Spleen (tissue), 11 donors: ENCODE data around the gene SAMD3. TPM values are rescaled to one million over a fixed set of nuclear protein-coding genes. Genes with fewer than 3 reads are reported as not detected.
"Not testable (repeated sequence)": the region's sequence is repeated elsewhere in the genome, so short reads cannot be mapped to it uniquely, and the experiment has no call there.

ENCODE experiments used
- DNase-seq: peaks from one replicate; pipeline ENCODE4 v3.0.0-alpha.2; 2020
- H3K27ac ChIP-seq, 8 donors: fragments of 200-600 bp; sonication (generic) in 7 of 8; 1 replicate in 4 of 8; 2 replicates in 4 of 8; pipeline versions ENCODE4 v1.5.0 to v1.8.0; 2016 to 2021; ENCODE audit warnings: inconsistent platforms in 4 of 8, mild to moderate bottlenecking in 4 of 8, moderate library complexity in 1 of 8
- H3K27me3 ChIP-seq, 7 donors: fragments of 200-600 bp; sonication (generic) in 6 of 7; replicated peaks in 1 of 7; 1 replicate in 4 of 7; 2 replicates in 3 of 7; pipeline versions ENCODE4 v1.5.0 to v1.8.0; 2016 to 2021; ENCODE audit warnings: inconsistent platforms in 3 of 7, mild to moderate bottlenecking in 1 of 7
- H3K36me3 ChIP-seq, 6 donors: fragments of 200-600 bp; sonication (generic) in 5 of 6; 1 replicate in 4 of 6; 2 replicates in 2 of 6; pipeline versions ENCODE4 v1.5.0 to v1.8.0; 2016 to 2021; ENCODE audit warnings: inconsistent platforms in 2 of 6
- H3K4me1 ChIP-seq, 6 donors: fragments of 200-600 bp; sonication (generic) in 5 of 6; 1 replicate in 3 of 6; 2 replicates in 3 of 6; pipeline versions ENCODE4 v1.5.0 to v1.8.0; 2016 to 2021; ENCODE audit warnings: inconsistent platforms in 3 of 6
- H3K4me3 ChIP-seq, 8 donors: fragments of 200-600 bp; sonication (generic) in 7 of 8; 1 replicate in 4 of 8; 2 replicates in 4 of 8; pipeline versions ENCODE4 v1.5.0 to v1.8.0; 2016 to 2021; ENCODE audit warnings: inconsistent platforms in 4 of 8, mild to moderate bottlenecking in 4 of 8, moderate library complexity in 2 of 8
- H3K9me3 ChIP-seq, 8 donors: fragments of 200-600 bp; sonication (generic) in 7 of 8; 1 replicate in 4 of 8; 2 replicates in 4 of 8; pipeline versions ENCODE4 v1.5.0 to v1.8.0; 2016 to 2021; ENCODE audit warnings: inconsistent platforms in 4 of 8
- POLR2A ChIP-seq, 3 donors: fragments of 450-650 bp; IDR thresholded peaks; one replicate each; pipeline ENCODE4 v1.5.1; 2017; ENCODE audit warnings: antibody characterized with exemption in 3 of 3, mild to moderate bottlenecking in 1 of 3
- POLR2AphosphoS5 ChIP-seq, 3 donors: sonication (generic); formaldehyde crosslinking; IDR thresholded peaks; one replicate each; pipeline ENCODE4 v1.5.1; 2017; ENCODE audit warnings: antibody characterized with exemption in 3 of 3
- WGBS, 5 donors: extraction: QIAGEN DNeasy Blood & Tissue Kit in 3 of 5; methylation state at CpG; one replicate each; pipeline versions ENCODE4 v1.1.5 to v1.1.7; 2013 to 2018; 5-methylcytosine and 5-hydroxymethylcytosine counted together
- intact Hi-C: fragments of 100-400 bp; cut with DNase I; formaldehyde crosslinking; loops from one replicate; pipeline ENCODE4 v1.15.0; 2023; ENCODE audit warnings: low total_unique reads
- polyA plus RNA-seq, 3 donors: library from polyadenylated mRNA; stranded (reverse); fragments of 200-250 nt; gene quantifications; one replicate each; pipeline ENCODE4 v1.2.1, GENCODE V29; 2013
- total RNA-seq, 7 donors: library from RNA; depleted of rRNA in 3 of 7; stranded (reverse); fragments of >200 nt in 3 of 7; fragmentation: NEBNext Ultra II Directional in 4 of 7; extraction: Animal tissue kit (Norgen Biotek cat#: 25700) in 4 of 7; gene quantifications; one replicate each; pipeline versions ENCODE4 v1.1.0 to v1.2.1, GENCODE V29; 2016 to 2021
- TF ChIP-seq, protein P1 (sequence below), 11 experiments: fragments of 200-600 bp in 7 of 11; fragments of 450-650 bp in 4 of 11; sonication (generic) in 4 of 11; IDR thresholded peaks in 8 of 11; conservative IDR thresholded peaks in 3 of 11; 1 replicate in 7 of 11; 2 replicates in 4 of 11; pipeline versions ENCODE4 v1.4.0 to v1.8.0; 2016 to 2021; ENCODE audit warnings: antibody characterized with exemption in 11 of 11, inconsistent platforms in 4 of 11, mild to moderate bottlenecking in 1 of 11
- donor health status: healthy with polysubstance abuse.
- donor health status: DM: no; HTN: no; CAD: no; lungs with moderate emphysema.
- donor health status: DM: no; HTN: no; CAD: no.
- donor health status: Bipolar disorder and iron deficiency.
- donor health status: healthy.
- donor health status: DM: no; HTN: no; CAD: no.
- donor health status: DM: yes; HTN: yes; CAD: no.

Gene SAMD3
- total and polyA plus RNA-seq, 10 donors: 2.1 to 31.4 (median 15.3) TPM

DNA sequence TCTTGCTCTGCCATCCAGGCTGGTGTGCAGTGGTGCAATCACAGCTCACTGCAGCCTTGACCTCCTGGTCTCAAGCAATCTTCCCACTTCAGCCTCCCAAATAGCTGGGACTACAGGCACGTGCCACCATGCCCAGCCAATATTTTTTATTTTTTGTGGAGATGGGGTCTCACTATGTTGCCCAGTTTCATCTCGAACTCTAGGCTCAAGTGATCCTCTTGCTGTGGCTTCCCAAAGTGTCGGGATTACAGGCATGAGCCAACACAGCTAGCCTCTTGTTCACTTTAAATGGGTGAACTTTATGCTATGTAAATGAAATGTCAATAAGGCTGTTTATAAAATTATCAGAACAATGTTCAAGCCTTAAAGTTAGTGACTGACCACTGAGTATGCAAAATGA, 37.1 kb downstream of the SAMD3 start:
- TF ChIP-seq POLR2A (IDR thresholded peaks at IDR 0.05) (no peak), POLR2AphosphoS5 (IDR thresholded peaks at IDR 0.05) (no peak)
- TF ChIP-seq, protein P1, sequence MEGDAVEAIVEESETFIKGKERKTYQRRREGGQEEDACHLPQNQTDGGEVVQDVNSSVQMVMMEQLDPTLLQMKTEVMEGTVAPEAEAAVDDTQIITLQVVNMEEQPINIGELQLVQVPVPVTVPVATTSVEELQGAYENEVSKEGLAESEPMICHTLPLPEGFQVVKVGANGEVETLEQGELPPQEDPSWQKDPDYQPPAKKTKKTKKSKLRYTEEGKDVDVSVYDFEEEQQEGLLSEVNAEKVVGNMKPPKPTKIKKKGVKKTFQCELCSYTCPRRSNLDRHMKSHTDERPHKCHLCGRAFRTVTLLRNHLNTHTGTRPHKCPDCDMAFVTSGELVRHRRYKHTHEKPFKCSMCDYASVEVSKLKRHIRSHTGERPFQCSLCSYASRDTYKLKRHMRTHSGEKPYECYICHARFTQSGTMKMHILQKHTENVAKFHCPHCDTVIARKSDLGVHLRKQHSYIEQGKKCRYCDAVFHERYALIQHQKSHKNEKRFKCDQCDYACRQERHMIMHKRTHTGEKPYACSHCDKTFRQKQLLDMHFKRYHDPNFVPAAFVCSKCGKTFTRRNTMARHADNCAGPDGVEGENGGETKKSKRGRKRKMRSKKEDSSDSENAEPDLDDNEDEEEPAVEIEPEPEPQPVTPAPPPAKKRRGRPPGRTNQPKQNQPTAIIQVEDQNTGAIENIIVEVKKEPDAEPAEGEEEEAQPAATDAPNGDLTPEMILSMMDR (IDR thresholded peaks at IDR 0.05 in 8 of 11, conservative IDR thresholded peaks at IDR 0.05 in 3 of 11): no peak
- no peak overlapping the region for H3K4me3 ChIP-seq
- DNase-seq: no peak
- no peaks in the 10 kb centered on the region for H3K27me3 ChIP-seq
- 79 to 90% (median 90%) methylated on average over 3 of the region's 3 CpGs for WGBS, 5 donors
- H3K4me1 ChIP-seq: peaks cover 0 to 9% (median 3%) of the 10 kb centered on the region in 6 donors
- H3K27ac ChIP-seq: no peak overlapping the region
- intact Hi-C loops: no loop called here
- no peaks in the 10 kb centered on the region for H3K9me3 ChIP-seq
- H3K36me3 ChIP-seq: no peaks in the 10 kb centered on the region

DNA sequence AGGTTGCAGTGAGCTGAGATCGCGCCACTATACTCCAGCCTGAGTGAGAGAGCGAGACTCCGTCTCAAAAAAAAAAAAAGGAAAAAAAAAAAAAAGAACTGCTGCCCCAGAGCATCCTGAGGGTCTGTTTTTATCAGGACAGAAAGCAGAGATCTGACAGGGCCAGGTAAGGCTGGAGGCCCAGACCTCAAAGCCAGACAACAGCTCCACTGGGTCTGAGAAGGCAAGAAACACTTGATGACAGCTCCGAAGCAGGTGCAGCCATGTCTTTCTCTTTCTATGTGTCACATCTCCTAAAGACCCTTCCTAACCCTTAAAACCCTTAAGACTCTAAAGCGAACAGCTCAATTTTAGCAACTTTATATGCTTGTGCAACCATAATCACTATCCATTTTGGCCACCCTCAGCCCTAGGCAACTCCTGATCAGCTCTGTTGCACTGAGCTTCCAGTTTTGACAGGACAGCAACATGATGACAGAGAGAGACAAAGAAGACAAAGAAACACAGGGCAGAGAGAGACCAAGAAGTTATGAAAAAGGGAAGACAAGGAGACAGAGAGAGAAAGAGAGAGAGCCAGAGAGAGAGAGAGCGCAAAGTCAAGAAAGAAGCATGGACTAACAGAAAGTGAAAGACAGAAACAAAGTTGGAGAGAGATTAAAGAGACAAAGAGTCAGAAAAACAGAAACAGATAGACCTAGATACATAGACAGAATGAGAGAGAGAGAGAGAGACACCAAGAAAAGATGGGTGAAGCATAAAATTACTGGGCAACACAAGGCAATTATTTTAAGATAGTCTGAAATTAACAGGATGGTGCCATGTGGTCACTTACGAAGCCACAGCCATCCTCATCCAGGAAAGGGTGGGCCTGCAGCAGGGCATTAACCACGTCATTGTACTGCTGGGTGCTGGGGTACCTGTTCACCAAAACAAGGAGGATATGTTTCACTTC, 39.2 kb downstream of the SAMD3 start:
- 77 to 87% (median 79%) methylated on average over 9 of the region's 9 CpGs for WGBS, 5 donors
- intact Hi-C loops: no loop called here
- H3K27ac ChIP-seq: peak overlapping the region in 4 of 8 donors; percentile 32 to 81 (median 51)
- TF ChIP-seq POLR2A (IDR thresholded peaks at IDR 0.05): no peak
- peak in 1 of 3 donors; percentile 49 for TF ChIP-seq POLR2AphosphoS5 (IDR thresholded peaks at IDR 0.05)
- H3K9me3 ChIP-seq: no peaks in the 10 kb centered on the region
- no peaks in the 10 kb centered on the region for H3K27me3 ChIP-seq
- no peaks in the 10 kb centered on the region for H3K36me3 ChIP-seq
- H3K4me3 ChIP-seq: peak overlapping the region in 1 of 8 donors; percentile 13
- peaks cover 0 to 9% (median 3%) of the 10 kb centered on the region in 6 donors for H3K4me1 ChIP-seq
- DNase-seq: no peak

DNA sequence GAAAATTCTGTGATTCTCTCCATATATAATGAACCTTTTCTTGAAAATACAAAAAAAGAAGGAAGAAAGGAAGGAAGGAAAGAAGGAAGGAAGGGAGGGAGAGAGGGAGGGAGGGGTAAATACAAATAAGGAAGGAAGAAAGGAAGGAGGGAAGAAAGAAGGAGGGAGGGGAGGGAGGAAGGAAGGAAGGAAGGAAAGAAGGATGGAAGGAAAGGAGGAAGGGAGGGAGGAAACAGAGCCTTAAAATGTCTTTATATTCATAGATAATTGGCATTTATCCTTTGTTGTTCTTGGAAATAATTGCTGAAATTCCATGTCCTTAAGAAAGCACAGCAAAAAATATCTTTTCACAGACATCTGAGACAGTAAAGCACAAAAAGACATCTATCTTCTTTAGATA, 40.3 kb downstream of the SAMD3 start:
- Histone ChIP-seq H3K4me3 (no peak overlapping the region), H3K36me3 (no peaks in the 10 kb centered on the region), H3K27ac (peak overlapping the region in 1 of 8 donors; percentile 81), H3K4me1 (peaks cover 0 to 9% (median 3%) of the 10 kb centered on the region in 6 donors), H3K27me3 (no peaks in the 10 kb centered on the region), H3K9me3 (no peaks in the 10 kb centered on the region)
- intact Hi-C loops: no loop called here
- TF ChIP-seq POLR2A (IDR thresholded peaks at IDR 0.05): no peak
- no peak for DNase-seq

DNA sequence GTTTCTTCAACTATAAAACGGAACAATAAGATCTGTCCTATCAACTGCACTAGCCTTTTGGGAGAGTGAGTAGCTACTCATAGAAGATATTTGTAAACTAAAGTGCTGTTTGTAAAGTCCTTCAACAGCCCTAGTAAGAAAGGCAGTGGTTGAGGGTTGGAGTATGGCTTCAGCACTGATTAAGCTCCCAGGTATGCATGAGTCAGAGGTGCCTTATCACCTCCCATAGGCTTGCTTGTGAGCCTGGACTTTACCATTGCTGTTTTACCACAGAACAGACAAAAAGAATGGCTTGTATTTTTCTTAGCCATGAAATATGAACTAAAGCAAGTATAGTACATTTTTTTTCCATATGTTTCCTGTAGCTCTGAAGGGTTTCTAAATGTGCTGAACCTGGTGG, 44.1 kb downstream of the SAMD3 start:
- Histone ChIP-seq H3K4me3 (no peak overlapping the region), H3K9me3 (no peaks in the 10 kb centered on the region), H3K27ac (no peak overlapping the region), H3K36me3 (peaks cover 0 to 6% (median 0%) of the 10 kb centered on the region in 6 donors), H3K27me3 (no peaks in the 10 kb centered on the region), H3K4me1 (peaks cover 0 to 3% (median 0%) of the 10 kb centered on the region in 6 donors)
- WGBS, 5 donors: 89 to 100% (median 94%) methylated on average over 1 of the region's 1 CpG
- intact Hi-C loops: no loop called here
- TF ChIP-seq, protein P1 (IDR thresholded peaks at IDR 0.05 in 8 of 11, conservative IDR thresholded peaks at IDR 0.05 in 3 of 11): no peak
- TF ChIP-seq POLR2AphosphoS5 (IDR thresholded peaks at IDR 0.05): no peak
- TF ChIP-seq POLR2A (IDR thresholded peaks at IDR 0.05): no peak
- no peak for DNase-seq

DNA sequence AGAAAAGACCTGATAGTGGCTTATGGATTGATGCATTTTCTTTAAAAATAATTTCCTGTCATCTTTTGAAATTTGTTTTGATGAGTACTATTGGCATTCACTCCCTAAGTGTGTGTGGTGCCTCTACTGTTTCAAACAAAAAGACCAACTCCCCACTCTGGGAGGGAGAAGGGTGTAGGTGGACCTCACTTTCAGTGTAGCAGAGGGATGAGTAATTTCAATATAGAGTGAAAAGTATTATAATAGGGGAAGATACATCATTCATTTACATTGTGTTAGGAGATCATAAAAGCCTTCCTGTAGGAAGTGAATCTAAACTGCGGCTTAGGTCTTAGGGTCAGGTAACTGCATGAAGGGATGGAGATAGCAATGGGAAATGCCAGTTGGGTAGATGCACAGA, 46.4 kb downstream of the SAMD3 start:
- 81 to 97% (median 87%) methylated on average over 1 of the region's 1 CpG for WGBS, 5 donors
- Histone ChIP-seq H3K4me1 (no peaks in the 10 kb centered on the region), H3K36me3 (peaks cover 0 to 15% (median 0%) of the 10 kb centered on the region in 6 donors), H3K27me3 (no peaks in the 10 kb centered on the region), H3K4me3 (no peak overlapping the region), H3K27ac (no peak overlapping the region), H3K9me3 (peaks cover 0 to 16% (median 6%) of the 10 kb centered on the region in 8 donors)
- DNase-seq: no peak
- TF ChIP-seq, protein P1 (IDR thresholded peaks at IDR 0.05 in 8 of 11, conservative IDR thresholded peaks at IDR 0.05 in 3 of 11): no peak
- TF ChIP-seq POLR2A (IDR thresholded peaks at IDR 0.05) (no peak), POLR2AphosphoS5 (IDR thresholded peaks at IDR 0.05) (no peak)
- intact Hi-C loops: no loop called here

DNA sequence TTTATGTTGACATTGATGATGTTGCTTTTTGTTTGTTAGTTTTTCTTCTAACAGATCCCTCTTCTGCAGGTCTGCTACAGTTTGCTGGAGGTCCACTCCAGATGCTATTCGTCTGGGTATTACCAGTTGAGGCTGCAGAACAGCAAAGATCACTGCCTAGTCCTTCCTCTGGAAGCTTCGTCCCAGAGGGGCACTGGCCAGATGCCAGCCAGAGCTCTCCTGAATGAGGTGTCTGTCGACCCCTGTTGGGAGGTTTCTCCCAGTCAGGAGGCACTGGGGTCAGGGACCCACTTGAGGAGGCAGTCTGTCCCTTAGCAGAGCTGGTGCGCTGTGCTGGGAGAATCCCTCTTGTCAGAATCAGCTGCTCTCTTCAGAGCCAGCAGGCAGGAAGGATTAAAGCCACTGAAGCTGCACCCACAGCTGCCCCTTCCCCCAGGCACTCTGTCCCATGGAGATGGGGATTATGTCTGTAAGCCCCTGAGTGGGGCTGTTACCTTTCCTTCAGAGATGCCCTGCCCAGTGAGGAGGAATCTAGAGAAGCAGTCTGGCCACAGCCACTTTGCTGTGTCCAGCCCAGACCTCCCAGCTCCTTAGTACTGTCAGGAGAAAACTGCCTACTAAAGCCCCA, 49.3 kb downstream of the SAMD3 start:
- WGBS, 5 donors: 77 to 84% (median 82%) methylated on average over 2 to 4 of the region's 4 CpGs
- peaks cover 0 to 15% (median 0%) of the 10 kb centered on the region in 6 donors for H3K36me3 ChIP-seq
- intact Hi-C loops: not testable (repeated sequence)

DNA sequence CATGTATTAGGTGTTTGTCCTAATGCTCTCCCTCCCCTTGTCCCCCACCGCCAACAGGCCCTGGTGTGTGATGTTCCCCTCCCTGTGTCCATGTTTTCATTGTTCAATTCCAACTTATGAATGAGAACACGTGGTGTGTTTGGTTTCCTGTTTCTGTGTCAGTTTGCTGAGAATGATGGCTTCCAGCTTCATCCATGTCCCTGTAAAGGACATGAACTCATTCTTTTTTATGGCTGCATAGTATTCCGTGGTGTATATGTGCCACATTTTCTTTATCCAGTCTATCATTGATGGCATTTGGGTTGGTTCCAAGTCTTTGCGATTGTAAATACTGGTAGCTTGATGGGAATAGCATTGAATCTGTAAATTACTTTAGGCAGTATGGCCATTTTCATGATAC, 52.6 kb downstream of the SAMD3 start:
- Histone ChIP-seq H3K36me3 (peaks cover 0 to 15% (median 0%) of the 10 kb centered on the region in 6 donors), H3K9me3 (peaks cover 0 to 23% (median 8%) of the 10 kb centered on the region in 8 donors)
- DNase-seq, H3K4me3 ChIP-seq, H3K4me1 ChIP-seq, H3K27me3 ChIP-seq, intact Hi-C loops, H3K27ac ChIP-seq: not testable (repeated sequence)
- 83 to 92% (median 91%) methylated on average over 4 of the region's 4 CpGs for WGBS, 5 donors

More for the DNA sequence above, 49.3 kb downstream of the SAMD3 start:
- H3K4me3 ChIP-seq, DNase-seq, H3K27me3 ChIP-seq, H3K27ac ChIP-seq, H3K4me1 ChIP-seq: not testable (repeated sequence)
- H3K9me3 ChIP-seq: peaks cover 0 to 23% (median 8%) of the 10 kb centered on the region in 8 donors
